Left ventricle myocardium inferior (tissue), 1 donor: ENCODE results near the gene TBCA. TPM values are rescaled to one million over a fixed set of nuclear protein-coding genes. Genes with fewer than 3 reads are reported as not detected.

Experiments
- DNase-seq: peaks from one replicate; pipeline ENCODE4 v3.0.0-alpha.2; 2020
- H3K27ac ChIP-seq: fragments of 200-600 bp; replicated peaks from 2 replicates; pipeline ENCODE4 v1.8.0; 2021
- H3K27me3 ChIP-seq: fragments of 200-600 bp; 2 replicates; pipeline ENCODE4 v1.8.0; 2021; ENCODE audit warnings: low read depth
- H3K36me3 ChIP-seq: fragments of 200-600 bp; 2 replicates; pipeline ENCODE4 v1.8.0; 2021
- H3K4me1 ChIP-seq: fragments of 200-600 bp; 2 replicates; pipeline ENCODE4 v1.8.0; 2021
- H3K4me3 ChIP-seq: fragments of 200-600 bp; 2 replicates; pipeline ENCODE4 v1.8.0; 2021; ENCODE audit warnings: mild to moderate bottlenecking, moderate library complexity
- H3K9me3 ChIP-seq: fragments of 200-600 bp; replicated peaks from 2 replicates; pipeline ENCODE4 v1.8.0; 2021
- intact Hi-C: fragments of 100-400 bp; cut with micrococcal nuclease; formaldehyde crosslinking; loops from one replicate; pipeline ENCODE4 v1.11.0; 2022
- total RNA-seq: library from RNA; stranded (reverse); fragmentation: NEBNext Ultra II Directional; extraction: Animal tissue kit (Norgen Biotek cat#: 25700); gene quantifications from one replicate; pipeline ENCODE4 v1.2.1, GENCODE V29; 2021
- TF ChIP-seq, protein P1 (sequence below): fragments of 200-600 bp; IDR thresholded peaks from 2 replicates; pipeline ENCODE4 v1.8.0; 2021; ENCODE audit warnings: antibody characterized with exemption, mild to moderate bottlenecking, borderline replicate concordance
- donor health status: DM: no; HTN: yes; CAD: no; lungs with severe emphysema.

Gene TBCA
- total RNA-seq, 1 donor from 2014 or later: 147 TPM

DNA sequence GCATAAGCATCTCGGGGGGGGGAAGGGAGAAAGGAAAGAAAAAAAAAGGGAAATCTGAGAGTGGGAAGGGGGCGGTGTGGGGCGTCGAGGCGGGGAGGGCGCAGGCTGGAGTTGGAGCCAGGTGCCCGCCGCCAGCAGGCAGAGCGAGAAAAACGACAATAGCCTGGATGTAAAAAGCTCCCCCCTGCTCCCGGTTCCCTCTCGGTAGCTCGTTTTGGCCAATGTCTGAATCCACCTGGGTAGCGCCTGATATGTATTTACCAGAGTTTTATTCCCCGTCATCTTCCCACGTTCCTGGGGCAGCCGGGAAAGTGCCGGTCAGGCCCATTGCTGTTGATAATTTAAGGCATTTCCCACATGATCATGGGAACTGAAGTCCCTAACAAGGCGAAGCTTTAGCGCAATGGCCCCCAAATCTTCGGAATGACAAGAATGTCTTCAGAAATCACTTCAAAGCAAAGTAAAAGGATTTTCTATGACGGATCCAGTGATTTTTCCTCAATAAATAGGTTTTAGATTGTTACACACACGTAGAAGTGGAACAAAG is 134.7 kb downstream of the TBCA start:
- TF ChIP-seq, protein P1, sequence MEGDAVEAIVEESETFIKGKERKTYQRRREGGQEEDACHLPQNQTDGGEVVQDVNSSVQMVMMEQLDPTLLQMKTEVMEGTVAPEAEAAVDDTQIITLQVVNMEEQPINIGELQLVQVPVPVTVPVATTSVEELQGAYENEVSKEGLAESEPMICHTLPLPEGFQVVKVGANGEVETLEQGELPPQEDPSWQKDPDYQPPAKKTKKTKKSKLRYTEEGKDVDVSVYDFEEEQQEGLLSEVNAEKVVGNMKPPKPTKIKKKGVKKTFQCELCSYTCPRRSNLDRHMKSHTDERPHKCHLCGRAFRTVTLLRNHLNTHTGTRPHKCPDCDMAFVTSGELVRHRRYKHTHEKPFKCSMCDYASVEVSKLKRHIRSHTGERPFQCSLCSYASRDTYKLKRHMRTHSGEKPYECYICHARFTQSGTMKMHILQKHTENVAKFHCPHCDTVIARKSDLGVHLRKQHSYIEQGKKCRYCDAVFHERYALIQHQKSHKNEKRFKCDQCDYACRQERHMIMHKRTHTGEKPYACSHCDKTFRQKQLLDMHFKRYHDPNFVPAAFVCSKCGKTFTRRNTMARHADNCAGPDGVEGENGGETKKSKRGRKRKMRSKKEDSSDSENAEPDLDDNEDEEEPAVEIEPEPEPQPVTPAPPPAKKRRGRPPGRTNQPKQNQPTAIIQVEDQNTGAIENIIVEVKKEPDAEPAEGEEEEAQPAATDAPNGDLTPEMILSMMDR: no peak
- intact Hi-C loops: no loop called here
- Histone ChIP-seq H3K4me1 (peaks cover 59% of the 10 kb centered on the region), H3K9me3 (no peaks in the 10 kb centered on the region), H3K4me3 (no peak overlapping the region), H3K27me3 (peaks cover 100% of the 10 kb centered on the region), H3K27ac (no peak overlapping the region), H3K36me3 (no peaks in the 10 kb centered on the region)
- DNase-seq: no peak

Other genes with a start within 250 kb of the TBCA start
- not detected for gene OTP, start 137.6 kb downstream of the TBCA start, total RNA-seq